Subcutaneous abdominal adipose tissue (tissue), 5 donors: ENCODE results near the gene HARS1.

Experiments
- H3K27ac ChIP-seq: one replicate; pipeline ENCODE4 v1.7.0; 2013; ENCODE audit warnings: low read depth, mild to moderate bottlenecking, inconsistent platforms, low read length, moderate library complexity
- H3K27me3 ChIP-seq, 5 donors: one replicate each; pipeline ENCODE4 v1.7.0; 2013; ENCODE audit warnings: low read length in 5 of 5, inconsistent platforms in 1 of 5; ENCODE audit not compliant: control insufficient read depth in 5 of 5, insufficient read depth in 4 of 5
- H3K36me3 ChIP-seq, 5 donors: one replicate each; pipeline ENCODE4 v1.7.0; 2013; ENCODE audit warnings: low read length in 5 of 5; ENCODE audit not compliant: control insufficient read depth in 5 of 5, insufficient read depth in 5 of 5
- H3K4me1 ChIP-seq, 5 donors: one replicate each; pipeline ENCODE4 v1.7.0; 2013; ENCODE audit warnings: low read length in 5 of 5, mild to moderate bottlenecking in 3 of 5, moderate library complexity in 1 of 5; ENCODE audit not compliant: control insufficient read depth in 5 of 5, insufficient read depth in 5 of 5
- H3K4me3 ChIP-seq, 5 donors: one replicate each; pipeline ENCODE4 v1.7.0; 2013; ENCODE audit warnings: low read length in 5 of 5, low read depth in 1 of 5
- H3K9ac ChIP-seq, 5 donors: one replicate each; pipeline ENCODE4 v1.7.0; 2013; ENCODE audit warnings: low read length in 5 of 5, mild to moderate bottlenecking in 4 of 5, moderate library complexity in 3 of 5
- H3K9me3 ChIP-seq, 5 donors: one replicate each; pipeline ENCODE4 v1.7.0; 2013; ENCODE audit warnings: low read length in 5 of 5; ENCODE audit not compliant: control insufficient read depth in 5 of 5
- donor health status: healthy.
- donor health status: healthy.
- donor health status: healthy.
- donor health status: healthy.
- donor health status: healthy.

Gene HARS1

GRCh38 chr5:140635291-140636257 is 55.6 kb downstream of the HARS1 start:
- Histone ChIP-seq H3K36me3 (no peaks in the 10 kb centered on the region), H3K9ac (no peak overlapping the region), H3K27me3 (no peaks in the 10 kb centered on the region), H3K4me3 (no peak overlapping the region), H3K27ac (no peak overlapping the region), H3K4me1 (peaks cover 10 to 51% (median 38%) of the 10 kb centered on the region in 5 donors), H3K9me3 (no peaks in the 10 kb centered on the region)

GRCh38 chr5:140634103-140634502 is 57.1 kb downstream of the HARS1 start:
- H3K36me3 ChIP-seq = no peaks in the 10 kb centered on the region
- peak overlapping the region in 1 of 5 donors; percentile 27 for H3K4me3 ChIP-seq
- H3K4me1 ChIP-seq = peaks cover 7 to 38% (median 28%) of the 10 kb centered on the region in 5 donors
- no peak overlapping the region for H3K9ac ChIP-seq
- H3K27me3 ChIP-seq = no peaks in the 10 kb centered on the region
- H3K27ac ChIP-seq = peak overlapping the region; percentile 80
- H3K9me3 ChIP-seq = no peaks in the 10 kb centered on the region

- H3K4me3 ChIP-seq = peak overlapping the region in 4 of 5 donors; percentile 73 to 92 (median 82)
- peak overlapping the region; percentile 80 for H3K27ac ChIP-seq
- peak overlapping the region in 2 of 5 donors; percentile 44 to 54 for H3K9ac ChIP-seq
These were observed 57.7 kb downstream of the HARS1 start for GRCh38 chr5:140633501-140633900.

GRCh38 chr5:140633021-140633471 is 58.1 kb downstream of the HARS1 start, which contains the start of gene CD14:
CD14 (minus strand) TSS chr5:140633175; CDS start chr5:140633071, 104 bp downstream.
- Histone ChIP-seq H3K36me3 (no peaks in the 10 kb centered on the region), H3K27ac (peak within 1 kb of the TSS; percentile 80), H3K9me3 (peaks cover 0 to 4% (median 0%) of the 10 kb centered on the region in 5 donors), H3K9ac (peak within 1 kb of the TSS; percentile 24 to 87 (median 61)), H3K4me1 (peaks cover 4 to 30% (median 24%) of the 10 kb centered on the region in 5 donors), H3K27me3 (no peaks in the 10 kb centered on the region), H3K4me3 (peak within 1 kb of the TSS; percentile 73 to 92 (median 84))

More at GRCh38 chr5:140633501-140633900, 57.7 kb downstream of the HARS1 start:
- H3K27me3 ChIP-seq = no peaks in the 10 kb centered on the region
- peaks cover 0 to under 1% (median 0%) of the 10 kb centered on the region in 5 donors for H3K9me3 ChIP-seq
- H3K36me3 ChIP-seq = no peaks in the 10 kb centered on the region
- H3K4me1 ChIP-seq = peaks cover 4 to 34% (median 24%) of the 10 kb centered on the region in 5 donors

GRCh38 chr5:140632366-140633020 is 58.7 kb downstream of the HARS1 start:
- Histone ChIP-seq H3K9ac (peak overlapping the region; percentile 24 to 87 (median 61)), H3K9me3 (peaks cover 0 to 6% (median 0%) of the 10 kb centered on the region in 5 donors), H3K27ac (peak overlapping the region; percentile 80), H3K4me1 (peaks cover 4 to 28% (median 24%) of the 10 kb centered on the region in 5 donors), H3K27me3 (no peaks in the 10 kb centered on the region), H3K4me3 (peak overlapping the region; percentile 73 to 92 (median 84)), H3K36me3 (no peaks in the 10 kb centered on the region)

GRCh38 chr5:140631831-140632365 is 59.3 kb downstream of the HARS1 start:
- Histone ChIP-seq H3K9me3 (peaks cover 0 to 6% (median 0%) of the 10 kb centered on the region in 5 donors), H3K27me3 (no peaks in the 10 kb centered on the region), H3K27ac (peak overlapping the region; percentile 80), H3K9ac (peak overlapping the region; percentile 24 to 87 (median 61)), H3K4me1 (peaks cover 4 to 28% (median 24%) of the 10 kb centered on the region in 5 donors), H3K36me3 (no peaks in the 10 kb centered on the region), H3K4me3 (peak overlapping the region; percentile 73 to 92 (median 84))

GRCh38 chr5:140631036-140631417 is 60.1 kb downstream of the HARS1 start:
- no peaks in the 10 kb centered on the region for H3K27me3 ChIP-seq
- H3K4me3 ChIP-seq = peak overlapping the region; percentile 73 to 92 (median 84)
- H3K36me3 ChIP-seq = no peaks in the 10 kb centered on the region
- H3K9ac ChIP-seq = peak overlapping the region in 4 of 5 donors; percentile 24 to 87 (median 44)
- H3K9me3 ChIP-seq = peaks cover 0 to 6% (median 0%) of the 10 kb centered on the region in 5 donors
- peak overlapping the region; percentile 50 for H3K27ac ChIP-seq
- peaks cover 4 to 28% (median 24%) of the 10 kb centered on the region in 5 donors for H3K4me1 ChIP-seq

- Histone ChIP-seq H3K36me3 (no peaks in the 10 kb centered on the region), H3K9ac (peak overlapping the region; percentile 24 to 87 (median 62)), H3K4me1 (peaks cover 4 to 28% (median 24%) of the 10 kb centered on the region in 5 donors), H3K27me3 (no peaks in the 10 kb centered on the region), H3K9me3 (peaks cover 0 to 6% (median 0%) of the 10 kb centered on the region in 5 donors), H3K27ac (peak overlapping the region; percentile 50), H3K4me3 (peak overlapping the region; percentile 73 to 92 (median 84))
These were observed 60.7 kb downstream of the HARS1 start for GRCh38 chr5:140630292-140631035.

GRCh38 chr5:140628711-140629110 is 62.5 kb downstream of the HARS1 start:
- Histone ChIP-seq H3K4me1 (peaks cover 4 to 24% (median 22%) of the 10 kb centered on the region in 5 donors), H3K9ac (no peak overlapping the region), H3K27me3 (no peaks in the 10 kb centered on the region), H3K36me3 (no peaks in the 10 kb centered on the region), H3K9me3 (peaks cover 0 to 6% (median 0%) of the 10 kb centered on the region in 5 donors), H3K4me3 (peak overlapping the region in 2 of 5 donors; percentile 10 to 48), H3K27ac (no peak overlapping the region)
